ENCODE data around the gene BICD1. TPM values are rescaled to one million over a fixed set of nuclear protein-coding genes. Genes with fewer than 3 reads are reported as not detected.

Gene BICD1
- total and polyA plus RNA-seq, 9 donors = 19.4 to 75.5 (median 60.2) TPM

GRCh38 chr12:32398181-32398580 is 291.5 kb downstream of the BICD1 start:
- no peak for DNase-seq
- H3K4me3 ChIP-seq = no peak overlapping the region

GRCh38 chr12:32398816-32399369 is 292.2 kb downstream of the BICD1 start:
- intact Hi-C loops (cut with DNase I) = no loop called here
- peak overlapping the region; percentile 50 to 73 for H3K27ac ChIP-seq
- TF ChIP-seq POLR2A (IDR thresholded peaks at IDR 0.05) (no peak), EP300 (IDR thresholded peaks at IDR 0.05) (no peak)
- no peaks in the 10 kb centered on the region for H3K9me3 ChIP-seq
- peak overlapping the region; percentile 55 for H3K4me3 ChIP-seq
- no peaks in the 10 kb centered on the region for H3K36me3 ChIP-seq
- peaks cover 9% of the 10 kb centered on the region for H3K4me1 ChIP-seq (ENCODE audit: insufficient read depth)
- no peaks in the 10 kb centered on the region for H3K27me3 ChIP-seq
- WGBS, 3 donors = 2 to 4% (median 2%) methylated on average over 11 to 36 of the region's 36 CpGs
- DNase-seq = no peak

More at GRCh38 chr12:32398181-32398580, 291.5 kb downstream of the BICD1 start:
- Histone ChIP-seq H3K36me3 (no peaks in the 10 kb centered on the region), H3K9me3 (no peaks in the 10 kb centered on the region), H3K4me1 (ENCODE audit: insufficient read depth) (peaks cover 9% of the 10 kb centered on the region), H3K27ac (no peak overlapping the region), H3K27me3 (no peaks in the 10 kb centered on the region)
- intact Hi-C loops (cut with DNase I) = no loop called here
- TF ChIP-seq, protein P1, sequence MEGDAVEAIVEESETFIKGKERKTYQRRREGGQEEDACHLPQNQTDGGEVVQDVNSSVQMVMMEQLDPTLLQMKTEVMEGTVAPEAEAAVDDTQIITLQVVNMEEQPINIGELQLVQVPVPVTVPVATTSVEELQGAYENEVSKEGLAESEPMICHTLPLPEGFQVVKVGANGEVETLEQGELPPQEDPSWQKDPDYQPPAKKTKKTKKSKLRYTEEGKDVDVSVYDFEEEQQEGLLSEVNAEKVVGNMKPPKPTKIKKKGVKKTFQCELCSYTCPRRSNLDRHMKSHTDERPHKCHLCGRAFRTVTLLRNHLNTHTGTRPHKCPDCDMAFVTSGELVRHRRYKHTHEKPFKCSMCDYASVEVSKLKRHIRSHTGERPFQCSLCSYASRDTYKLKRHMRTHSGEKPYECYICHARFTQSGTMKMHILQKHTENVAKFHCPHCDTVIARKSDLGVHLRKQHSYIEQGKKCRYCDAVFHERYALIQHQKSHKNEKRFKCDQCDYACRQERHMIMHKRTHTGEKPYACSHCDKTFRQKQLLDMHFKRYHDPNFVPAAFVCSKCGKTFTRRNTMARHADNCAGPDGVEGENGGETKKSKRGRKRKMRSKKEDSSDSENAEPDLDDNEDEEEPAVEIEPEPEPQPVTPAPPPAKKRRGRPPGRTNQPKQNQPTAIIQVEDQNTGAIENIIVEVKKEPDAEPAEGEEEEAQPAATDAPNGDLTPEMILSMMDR (IDR thresholded peaks at IDR 0.05) = no peak
- TF ChIP-seq EP300 (IDR thresholded peaks at IDR 0.05) = no peak
- no peak for TF ChIP-seq POLR2A (IDR thresholded peaks at IDR 0.05)
- WGBS, 3 donors = 89 to 93% (median 90%) methylated on average over 4 of the region's 4 CpGs

- TF ChIP-seq, protein P1 (IDR thresholded peaks at IDR 0.05) = peak; percentile 56 to 63 (median 61)
- TF ChIP-seq POLR2A (IDR thresholded peaks at IDR 0.05) (peak; percentile 48), EP300 (IDR thresholded peaks at IDR 0.05) (no peak)
- Histone ChIP-seq H3K27me3 (no peaks in the 10 kb centered on the region), H3K4me3 (peak within 1 kb of the TSS; percentile 55), H3K36me3 (no peaks in the 10 kb centered on the region), H3K27ac (peak within 1 kb of the TSS; percentile 73 to 75), H3K9me3 (no peaks in the 10 kb centered on the region), H3K4me1 (ENCODE audit: insufficient read depth) (peaks cover 9% of the 10 kb centered on the region)
- peak; percentile 77 to 93 (median 88) for DNase-seq
- WGBS, 3 donors = 0 to 2% (median 0%) methylated on average over 55 to 82 of the region's 82 CpGs
- intact Hi-C loops (cut with DNase I) = no loop called here
These were observed 292.9 kb downstream of the BICD1 start, which contains the start of gene FGD4 for GRCh38 chr12:32399370-32400113. Gene FGD4, plus strand, starts transcription at chr12:32399558.

DNA sequence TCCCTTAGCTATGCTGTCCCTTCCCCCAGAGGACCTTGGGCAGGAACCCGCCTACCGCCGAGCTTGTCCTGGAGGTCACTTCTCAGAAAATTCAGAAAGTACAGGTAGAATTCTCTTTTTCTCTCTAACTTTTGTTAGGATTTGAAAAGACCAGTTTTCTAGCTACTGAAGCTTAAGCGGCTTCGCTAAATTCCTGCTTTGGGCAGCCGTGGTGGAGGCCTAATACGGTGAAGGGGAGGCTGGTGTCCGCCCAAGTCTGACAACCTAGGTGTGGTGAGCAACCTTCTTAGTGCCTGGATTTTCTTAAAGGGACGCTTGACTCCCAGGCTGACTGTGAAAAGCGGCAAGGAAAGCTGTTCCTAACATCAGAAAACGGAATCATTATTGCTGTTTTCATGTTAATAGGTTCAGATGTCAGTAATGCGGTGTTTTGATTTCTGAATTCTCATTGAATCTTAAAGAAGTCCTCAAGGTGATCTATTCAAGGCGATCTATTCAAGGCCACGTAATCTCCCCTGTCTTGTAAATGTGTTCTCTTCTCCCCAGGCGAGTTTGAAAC is 293.5 kb downstream of the BICD1 start:
- intact Hi-C loops (cut with DNase I) = no loop called here
- H3K4me1 ChIP-seq (ENCODE audit: insufficient read depth) = peaks cover 9% of the 10 kb centered on the region
- TF ChIP-seq, protein P1 (IDR thresholded peaks at IDR 0.05) = no peak
- TF ChIP-seq EP300 (IDR thresholded peaks at IDR 0.05) (no peak), POLR2A (IDR thresholded peaks at IDR 0.05) (no peak)
- peak overlapping the region; percentile 73 to 75 for H3K27ac ChIP-seq
- H3K9me3 ChIP-seq = no peaks in the 10 kb centered on the region
- DNase-seq = no peak
- no peaks in the 10 kb centered on the region for H3K27me3 ChIP-seq
- WGBS, 3 donors = 10 to 22% (median 14%) methylated on average over 15 of the region's 15 CpGs
- peak overlapping the region; percentile 55 for H3K4me3 ChIP-seq
- H3K36me3 ChIP-seq = no peaks in the 10 kb centered on the region

Data from ovary (tissue), 9 donors.